Activated CD8-positive, alpha-beta memory T cell treated with anti-CD3 and anti-CD28 coated beads, Interleukin-2, amount 50 U/mL, for 4 hours (primary cell): ENCODE data around the gene TUBA1C.
"Not testable (repeated sequence)": the region's sequence is repeated elsewhere in the genome, so short reads cannot be mapped to it uniquely, and the experiment has no call there.

Experiments
- DNase-seq: peaks from one replicate; pipeline ENCODE4 v3.0.0-alpha.2; 2020

Gene TUBA1C

GRCh38 chr12:49283541-49284429, 18.9 kb downstream of the TUBA1C start:
- DNase-seq, result no peak

GRCh38 chr12:49284672-49285071, 19.8 kb downstream of the TUBA1C start:
- DNase-seq, result no peak

- no peak for DNase-seq
These were observed 23.0 kb downstream of the TUBA1C start for GRCh38 chr12:49287876-49288275.

- DNase-seq, result peak; percentile 69
These were observed 23.6 kb downstream of the TUBA1C start for GRCh38 chr12:49288412-49288853.

- DNase-seq, result no peak
These were observed 24.2 kb downstream of the TUBA1C start for GRCh38 chr12:49288922-49289555.

- no peak for DNase-seq
These were observed 27.8 kb downstream of the TUBA1C start for GRCh38 chr12:49292729-49293055.

GRCh38 chr12:49293056-49293956, 28.4 kb downstream of the TUBA1C start:
- no peak for DNase-seq

- DNase-seq, result no peak
These were observed 29.4 kb downstream of the TUBA1C start for GRCh38 chr12:49294086-49294803.

- DNase-seq, result no peak
These were observed 29.9 kb downstream of the TUBA1C start for GRCh38 chr12:49294804-49295081.

- no peak for DNase-seq
These were observed 30.4 kb downstream of the TUBA1C start, which contains the start of gene PRPH for GRCh38 chr12:49295082-49295936. Gene PRPH, plus strand, starts transcription at chr12:49295147. Its CDS starts 54 bp downstream, at chr12:49295201.

GRCh38 chr12:49296034-49296835, 31.4 kb downstream of the TUBA1C start:
- peak; percentile 70 for DNase-seq

- DNase-seq, result no peak
These were observed 32.2 kb downstream of the TUBA1C start for GRCh38 chr12:49296836-49297694.

GRCh38 chr12:49297695-49298060, 32.8 kb downstream of the TUBA1C start:
- DNase-seq, result no peak

GRCh38 chr12:49298160-49298559, 33.3 kb downstream of the TUBA1C start:
- no peak for DNase-seq

GRCh38 chr12:49301760-49302159, 36.9 kb downstream of the TUBA1C start:
- no peak for DNase-seq

- no peak for DNase-seq
These were observed 39.3 kb downstream of the TUBA1C start for GRCh38 chr12:49304161-49304560.

- no peak for DNase-seq
These were observed 41.1 kb downstream of the TUBA1C start for GRCh38 chr12:49305762-49306510.

GRCh38 chr12:49309386-49309785, 44.5 kb downstream of the TUBA1C start:
- DNase-seq, result no peak

GRCh38 chr12:49310451-49311000, 45.6 kb downstream of the TUBA1C start:
- DNase-seq, result not testable (repeated sequence)
